H9 (cell line): Measurements from ENCODE around the gene SHMT1. TPM values are rescaled to one million over a fixed set of nuclear protein-coding genes. Genes with fewer than 3 reads are reported as not detected.
"Not testable (repeated sequence)": the region's sequence is repeated elsewhere in the genome, so short reads cannot be mapped to it uniquely, and the experiment has no call there.

Experiments used
- DNase-seq: peaks from one replicate; pipeline ENCODE4 v3.0.0-alpha.2; 2017
- H2AFZ ChIP-seq: one replicate; pipeline ENCODE4 v1.6.1; 2013; ENCODE audit warnings: mild to moderate bottlenecking, low read length, control low read depth, moderate library complexity
- H2AK5ac ChIP-seq: 2 replicates; pipeline ENCODE4 v1.6.1; 2013; ENCODE audit warnings: low read length, control low read depth, mixed read lengths; ENCODE audit not compliant: insufficient read length
- H2BK120ac ChIP-seq: one replicate; pipeline ENCODE4 v1.6.1; 2013; ENCODE audit warnings: low read depth, mild to moderate bottlenecking, low read length, control low read depth, inconsistent platforms; ENCODE audit not compliant: poor library complexity, severe bottlenecking
- H2BK12ac ChIP-seq: 2 replicates; pipeline ENCODE4 v1.6.1; 2013; ENCODE audit warnings: low read length, control low read depth, mixed read lengths, low read depth; ENCODE audit not compliant: insufficient read length
- H2BK15ac ChIP-seq: 2 replicates; pipeline ENCODE4 v1.6.1; 2013; ENCODE audit warnings: low read depth, low read length, control low read depth
- H2BK20ac ChIP-seq: one replicate; pipeline ENCODE4 v1.6.1; 2013; ENCODE audit warnings: low read depth, mild to moderate bottlenecking, low read length, control low read depth, inconsistent platforms; ENCODE audit not compliant: poor library complexity, severe bottlenecking
- H2BK5ac ChIP-seq: 2 replicates; pipeline ENCODE4 v1.6.1; 2013; ENCODE audit warnings: low read length, control low read depth, mixed read lengths; ENCODE audit not compliant: insufficient read length
- H3K14ac ChIP-seq: 2 replicates; pipeline ENCODE4 v1.6.1; 2013; ENCODE audit warnings: low read length, control low read depth; ENCODE audit not compliant: insufficient read depth
- H3K18ac ChIP-seq: 2 replicates; pipeline ENCODE4 v1.6.1; 2013; ENCODE audit warnings: low read depth, mild to moderate bottlenecking, mixed read lengths, low read length, control low read depth; ENCODE audit not compliant: insufficient read length
- H3K23ac ChIP-seq: 2 replicates; pipeline ENCODE4 v1.6.1; 2013; ENCODE audit warnings: low read length, control low read depth, mixed read lengths, low read depth; ENCODE audit not compliant: insufficient read length
- H3K23me2 ChIP-seq: 2 replicates; pipeline ENCODE4 v1.6.1; 2013; ENCODE audit warnings: low read depth, mild to moderate bottlenecking, mixed read lengths, low read length, control low read depth; ENCODE audit not compliant: insufficient read length, poor library complexity, severe bottlenecking
- H3K27ac ChIP-seq: 2 replicates; pipeline ENCODE4 v1.5.1; 2013; ENCODE audit warnings: low read length, control low read depth, mixed read lengths, low read depth; ENCODE audit not compliant: insufficient read length
- H3K27me3 ChIP-seq: 2 replicates; pipeline ENCODE4 v1.6.1; 2013; ENCODE audit warnings: low read length, control low read depth, inconsistent platforms; ENCODE audit not compliant: insufficient read depth
- H3K4ac ChIP-seq: 2 replicates; pipeline ENCODE4 v1.6.1; 2013; ENCODE audit warnings: low read depth, mild to moderate bottlenecking, control low read depth, inconsistent platforms, low read length, moderate library complexity
- H3K4me1 ChIP-seq: 2 replicates; pipeline ENCODE4 v1.6.1; 2013; ENCODE audit warnings: low read length, control low read depth, inconsistent platforms; ENCODE audit not compliant: insufficient read depth
- H3K4me2 ChIP-seq: 2 replicates; pipeline ENCODE4 v1.6.1; 2013; ENCODE audit warnings: low read length, control low read depth, mixed read lengths; ENCODE audit not compliant: insufficient read length, insufficient read depth
- H3K56ac ChIP-seq: 2 replicates; pipeline ENCODE4 v1.6.1; 2013; ENCODE audit warnings: low read depth, mild to moderate bottlenecking, mixed read lengths, low read length, control low read depth; ENCODE audit not compliant: insufficient read length
- H3K79me1 ChIP-seq: 2 replicates; pipeline ENCODE4 v1.6.1; 2013; ENCODE audit warnings: low read depth, mild to moderate bottlenecking, moderate library complexity, low read length, control low read depth, inconsistent platforms; ENCODE audit not compliant: insufficient read depth, poor library complexity, severe bottlenecking
- H3K79me2 ChIP-seq: 2 replicates; pipeline ENCODE4 v1.6.1; 2013; ENCODE audit warnings: low read length, control low read depth, inconsistent platforms; ENCODE audit not compliant: insufficient read depth
- H3K9ac ChIP-seq: 2 replicates; pipeline ENCODE4 v1.6.1; 2013; ENCODE audit warnings: low read length, control low read depth, mixed read lengths; ENCODE audit not compliant: insufficient read length; ENCODE audit errors: extremely low read depth
- H3K9me3 ChIP-seq: one replicate; pipeline ENCODE4 v1.6.1; 2013; ENCODE audit warnings: low read depth, low read length, inconsistent platforms; ENCODE audit not compliant: control insufficient read depth
- H3T11ph ChIP-seq: one replicate; pipeline ENCODE4 v1.6.1; 2013; ENCODE audit warnings: mild to moderate bottlenecking, low read length, control low read depth, inconsistent platforms
- H4K20me1 ChIP-seq: one replicate; pipeline ENCODE4 v1.6.1; 2013; ENCODE audit not compliant: control insufficient read depth, insufficient read length, insufficient read depth
- H4K5ac ChIP-seq: 2 replicates; pipeline ENCODE4 v1.6.1; 2013; ENCODE audit warnings: low read depth, mild to moderate bottlenecking, mixed read lengths, low read length, control low read depth; ENCODE audit not compliant: insufficient read length
- H4K8ac ChIP-seq: replicated peaks from 2 replicates; pipeline ENCODE4 v1.6.1; 2013; ENCODE audit warnings: low read length, control low read depth, mixed read lengths, low read depth; ENCODE audit not compliant: insufficient read length
- H4K91ac ChIP-seq: 2 replicates; pipeline ENCODE4 v1.6.1; 2013; ENCODE audit warnings: low read depth, mild to moderate bottlenecking, moderate library complexity, mixed read lengths, low read length, control low read depth; ENCODE audit not compliant: insufficient read length
- H3K27ac Mint-ChIP-seq, 3 experiments: 2 replicates in 2 of 3; 3 replicates in 1 of 3; pipeline ENCODE4 v1.8.0; 2020 to 2021; ENCODE audit warnings: mixed read lengths in 3 of 3, mild to moderate bottlenecking in 1 of 3, moderate library complexity in 1 of 3
- H3K27me3 Mint-ChIP-seq: 2 replicates; pipeline ENCODE4 v1.8.0; 2021; ENCODE audit warnings: low read depth, mild to moderate bottlenecking, moderate library complexity, mixed read lengths
- H3K36me3 Mint-ChIP-seq, 3 experiments: 2 replicates in 2 of 3; 3 replicates in 1 of 3; pipeline ENCODE4 v1.8.0; 2020 to 2021; ENCODE audit warnings: low read depth in 3 of 3, mixed read lengths in 3 of 3; ENCODE audit not compliant: insufficient read depth in 1 of 3
- H3K4me1 Mint-ChIP-seq, 2 experiments: 2 replicates each; pipeline ENCODE4 v1.8.0; 2020; ENCODE audit warnings: mixed read lengths in 2 of 2
- H3K4me3 Mint-ChIP-seq, 2 experiments: 2 replicates in 1 of 2; 3 replicates in 1 of 2; pipeline ENCODE4 v1.8.0; 2020 to 2021; ENCODE audit warnings: mild to moderate bottlenecking in 2 of 2, mixed read lengths in 2 of 2, moderate library complexity in 1 of 2
- H3K9me3 Mint-ChIP-seq, 2 experiments: 2 replicates in 1 of 2; 3 replicates in 1 of 2; pipeline ENCODE4 v1.8.0; 2020; ENCODE audit warnings: mild to moderate bottlenecking in 2 of 2, mixed read lengths in 2 of 2, moderate library complexity in 1 of 2
- WGBS: extraction: QIAGEN DNeasy Blood & Tissue Kit; methylation state at CpG from one replicate; pipeline ENCODE4 v1.1.7; 2013; ENCODE audit warnings: missing lambda C conversion rate, low lambda C conversion rate, mixed read lengths; ENCODE audit not compliant: insufficient read length; ENCODE audit errors: extremely low coverage; 5-methylcytosine and 5-hydroxymethylcytosine counted together
- total RNA-seq: library from RNA; stranded (reverse); gene quantifications from 2 replicates; pipeline ENCODE4 v1.2.1, GENCODE V29; 2021

SHMT1 gene
- total RNA-seq, 1 experiment from 2014 or later, result 42.8 TPM

DNA sequence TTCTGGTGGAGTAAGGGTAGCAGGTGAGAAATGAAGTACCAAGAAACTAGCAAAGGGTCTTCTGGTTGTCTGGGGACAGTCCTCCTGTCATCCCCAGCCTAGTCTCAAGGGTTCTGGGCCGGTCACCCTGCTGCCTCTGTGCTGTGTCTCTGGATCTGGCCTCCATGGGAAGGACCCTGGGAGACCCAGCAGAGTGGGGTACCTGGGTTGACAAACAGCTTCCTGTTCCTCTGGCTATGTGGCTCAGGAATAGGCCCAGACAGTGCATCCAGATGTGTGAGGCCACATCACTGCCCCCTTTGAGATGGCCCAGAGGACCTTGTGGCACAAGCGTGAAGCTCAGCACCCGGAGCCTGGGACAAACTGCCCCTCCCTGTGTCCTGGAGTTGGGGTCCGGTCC lies 24.9 kb upstream of the SHMT1 start:
- not testable (repeated sequence) for H3K23ac ChIP-seq, H3T11ph ChIP-seq, H3K9me3 ChIP-seq, H3K27ac Mint-ChIP-seq, H3K9me3 Mint-ChIP-seq, H2BK120ac ChIP-seq, H3K79me1 ChIP-seq, H3K18ac ChIP-seq, H3K4me1 ChIP-seq, H3K14ac ChIP-seq, H3K36me3 Mint-ChIP-seq, H2AK5ac ChIP-seq, H2BK12ac ChIP-seq, H3K56ac ChIP-seq, H3K27me3 ChIP-seq, H4K91ac ChIP-seq, H4K5ac ChIP-seq, H3K23me2 ChIP-seq, H3K79me2 ChIP-seq, H2BK5ac ChIP-seq, H3K4me1 Mint-ChIP-seq, H4K20me1 ChIP-seq, H2BK15ac ChIP-seq, H2BK20ac ChIP-seq, DNase-seq, H3K27me3 Mint-ChIP-seq, H3K4me2 ChIP-seq, H2AFZ ChIP-seq, H3K4me3 Mint-ChIP-seq, H4K8ac ChIP-seq, H3K9ac ChIP-seq, H3K27ac ChIP-seq, H3K4ac ChIP-seq
- WGBS, result no CpG with 5 or more reads among the region's 4 CpGs

DNA sequence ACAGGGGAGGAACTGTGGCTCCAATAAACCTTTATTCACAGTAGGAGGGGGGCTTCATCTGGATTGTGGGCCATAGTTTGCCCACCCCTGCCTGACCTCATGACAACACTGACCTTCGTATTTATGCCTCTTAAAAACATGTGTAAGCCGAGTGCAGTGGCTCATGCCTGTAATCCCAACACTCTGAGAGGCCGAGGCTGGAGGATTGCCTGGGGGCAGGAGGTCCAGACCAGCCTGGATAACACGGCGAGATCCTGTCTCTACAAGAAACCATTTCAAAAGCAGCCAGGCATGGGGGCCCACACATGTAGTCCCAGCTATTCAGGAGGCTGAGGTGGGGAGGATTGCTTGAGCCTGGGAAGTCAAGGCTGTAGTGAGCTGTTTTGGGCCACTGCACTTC lies 24.2 kb upstream of the SHMT1 start:
- H3K79me2 ChIP-seq, H3K56ac ChIP-seq, H2BK20ac ChIP-seq, H2BK5ac ChIP-seq, H3K18ac ChIP-seq, H3K79me1 ChIP-seq, H3K9me3 Mint-ChIP-seq, H2BK15ac ChIP-seq, H3K4me1 ChIP-seq, H3K9ac ChIP-seq, H3K27ac ChIP-seq, H3K9me3 ChIP-seq, H3K27me3 Mint-ChIP-seq, H3K4ac ChIP-seq, H3K23ac ChIP-seq, H3K23me2 ChIP-seq, H4K8ac ChIP-seq, H3K4me1 Mint-ChIP-seq, H3K27me3 ChIP-seq, DNase-seq, H2AK5ac ChIP-seq, H2BK12ac ChIP-seq, H3K27ac Mint-ChIP-seq, H3K36me3 Mint-ChIP-seq, H2BK120ac ChIP-seq, H3K4me3 Mint-ChIP-seq, H4K5ac ChIP-seq, H3T11ph ChIP-seq, H3K4me2 ChIP-seq, H3K14ac ChIP-seq, H4K91ac ChIP-seq, H2AFZ ChIP-seq, H4K20me1 ChIP-seq: not testable (repeated sequence)
- WGBS, result no CpG with 5 or more reads among the region's 5 CpGs
